Mesothelial cell of epicardium (in vitro differentiated cells): ENCODE data around the gene TMEM271. TPM values are rescaled to one million over a fixed set of nuclear protein-coding genes. Genes with fewer than 3 reads are reported as not detected.

Source experiments
- DNase-seq, 2 experiments: peaks; one replicate each; pipeline ENCODE4 v3.0.0; 2021; ENCODE audit warnings: low spot score in 2 of 2; ENCODE audit not compliant: unreplicated experiment in 2 of 2
- H3K27ac Mint-ChIP-seq: 2 replicates; pipeline ENCODE4 v1.8.0; 2021; ENCODE audit warnings: mixed read lengths
- H3K27me3 Mint-ChIP-seq: 2 replicates; pipeline ENCODE4 v1.8.0; 2021; ENCODE audit warnings: low read depth, mixed read lengths
- H3K36me3 Mint-ChIP-seq: 2 replicates; pipeline ENCODE4 v1.8.0; 2021; ENCODE audit warnings: mixed read lengths
- H3K4me1 Mint-ChIP-seq: 2 replicates; pipeline ENCODE4 v1.8.0; 2021; ENCODE audit warnings: mixed read lengths
- H3K4me3 Mint-ChIP-seq: 2 replicates; pipeline ENCODE4 v1.8.0; 2021; ENCODE audit warnings: mild to moderate bottlenecking, moderate library complexity, mixed read lengths
- H3K9me3 Mint-ChIP-seq: 2 replicates; pipeline ENCODE4 v1.8.0; 2021; ENCODE audit warnings: mixed read lengths
- CTCF ChIP-seq: fragments of 200-600 bp; sonication (generic); IDR thresholded peaks from one replicate; pipeline ENCODE4 v1.5.0; 2021; ENCODE audit warnings: antibody characterized with exemption; ENCODE audit not compliant: unreplicated experiment
- total RNA-seq: library from RNA; stranded (reverse); gene quantifications from 3 replicates; pipeline ENCODE4 v1.2.1, GENCODE V29; 2021

The TMEM271 gene
- total RNA-seq, 1 donor from 2014 or later = not detected

DNA sequence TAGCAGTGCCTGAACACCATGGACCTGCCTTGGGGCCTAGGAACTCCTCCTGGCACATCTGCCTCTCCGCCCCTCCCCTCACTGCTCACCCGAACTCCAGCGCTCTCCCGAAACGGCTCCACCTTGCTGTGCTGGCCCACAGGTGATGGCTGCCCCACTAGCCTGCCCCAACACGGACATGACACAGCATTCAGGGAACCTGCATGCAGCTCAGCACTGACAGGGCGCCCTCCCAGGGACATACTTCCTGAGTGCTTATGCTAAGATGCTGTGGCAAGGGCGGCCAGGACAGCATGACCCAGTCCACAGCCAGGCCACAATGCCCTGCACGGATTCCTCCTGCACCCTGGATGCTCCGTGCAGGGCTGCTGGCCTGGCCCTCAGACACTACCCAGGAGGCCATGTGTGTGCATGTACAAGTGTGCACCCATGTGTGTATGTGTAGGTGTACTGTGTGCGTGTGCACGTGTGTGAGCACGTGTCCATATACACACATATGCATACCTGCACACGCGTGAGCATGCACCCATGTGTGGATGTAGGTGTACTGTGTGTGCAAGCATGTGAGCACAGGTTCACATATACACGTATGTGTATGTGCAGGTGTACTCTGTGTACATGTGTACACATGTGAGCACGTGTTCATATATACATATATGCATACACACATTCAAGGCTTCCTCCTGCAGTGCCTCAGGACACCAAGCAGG, 6.0 kb downstream of the TMEM271 start:
- Mint-ChIP-seq H3K27me3 (peaks cover 71% of the 10 kb centered on the region), H3K9me3 (peaks cover 6% of the 10 kb centered on the region), H3K4me1 (peaks cover 3% of the 10 kb centered on the region), H3K27ac (no peak overlapping the region), H3K36me3 (no peaks in the 10 kb centered on the region), H3K4me3 (no peak overlapping the region)
- no peak for TF ChIP-seq CTCF
- no peak for DNase-seq

DNA sequence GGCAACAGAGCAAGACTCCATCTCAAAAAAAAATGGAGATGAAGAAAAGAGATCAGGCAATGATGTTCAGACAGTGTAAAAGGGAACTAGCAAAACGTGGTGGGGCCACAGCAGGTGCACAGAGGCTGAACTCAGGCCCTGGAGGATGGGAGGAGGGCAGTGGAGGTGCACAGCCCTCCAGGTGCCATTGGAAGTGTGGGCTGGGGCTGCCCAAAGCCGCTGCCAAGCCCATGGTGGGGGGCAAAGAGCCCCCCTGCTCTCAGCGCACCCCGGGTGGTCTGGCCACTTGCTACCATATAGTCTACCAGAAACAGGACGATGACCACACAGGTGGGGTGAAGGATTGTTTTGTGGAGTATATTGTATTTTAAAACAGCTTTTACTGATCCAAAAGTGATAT, 7.1 kb downstream of the TMEM271 start:
- H3K36me3 Mint-ChIP-seq = no peaks in the 10 kb centered on the region

GRCh38 chr4:568351-568652, 7.8 kb downstream of the TMEM271 start:
- Mint-ChIP-seq H3K4me3 (no peak overlapping the region), H3K27me3 (peaks cover 59% of the 10 kb centered on the region), H3K36me3 (no peaks in the 10 kb centered on the region), H3K9me3 (peaks cover 19% of the 10 kb centered on the region), H3K4me1 (no peaks in the 10 kb centered on the region), H3K27ac (no peak overlapping the region)
- no peak for TF ChIP-seq CTCF
- DNase-seq = no peak

More for the DNA sequence above, 7.1 kb downstream of the TMEM271 start:
- Mint-ChIP-seq H3K9me3 (peaks cover 12% of the 10 kb centered on the region), H3K4me1 (no peaks in the 10 kb centered on the region), H3K4me3 (no peak overlapping the region), H3K27ac (no peak overlapping the region), H3K27me3 (peaks cover 65% of the 10 kb centered on the region)
- TF ChIP-seq CTCF = no peak
- no peak for DNase-seq

DNA sequence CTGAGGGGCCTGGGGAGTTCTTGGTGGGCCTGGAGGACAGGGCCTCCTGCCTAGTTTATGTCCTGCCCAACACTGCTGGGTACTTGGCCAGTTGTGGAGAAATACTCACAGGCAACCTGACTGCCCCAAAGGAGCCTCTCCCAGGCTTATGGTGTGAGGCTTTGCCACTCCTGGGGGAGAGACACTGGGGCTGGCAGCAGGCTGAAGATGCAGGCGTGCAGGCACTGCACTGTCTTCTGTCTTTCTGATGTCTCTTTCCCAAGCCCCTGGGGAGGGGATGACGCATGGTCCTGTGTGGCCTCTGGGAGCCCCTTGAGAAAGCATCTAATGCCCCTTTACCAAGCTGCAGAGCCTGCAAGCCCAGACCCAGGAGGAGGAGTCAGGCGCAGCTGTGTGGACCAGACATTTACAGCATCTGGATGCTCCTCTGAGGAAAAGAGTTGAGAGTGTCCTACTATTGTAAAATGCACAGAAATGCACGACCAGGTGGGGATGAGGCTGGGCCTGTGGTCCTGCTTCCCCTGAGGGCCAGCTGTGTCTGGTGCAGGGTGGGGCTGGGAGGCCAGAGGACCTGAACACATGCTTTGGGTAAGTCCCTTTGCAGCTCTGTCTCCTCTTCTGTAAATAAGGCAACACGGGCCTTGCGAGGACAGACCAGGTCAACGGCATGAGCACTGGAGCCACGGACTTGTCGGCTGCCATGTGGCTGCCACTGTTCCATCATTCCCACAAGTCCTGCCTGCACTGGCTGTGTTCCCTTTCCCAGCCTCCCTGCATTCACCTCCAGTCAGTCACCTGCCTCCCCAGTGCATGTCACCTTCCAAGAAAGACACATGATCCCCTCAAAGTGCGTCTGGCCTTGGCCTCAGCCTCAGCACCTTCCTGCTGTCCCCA, 8.4 kb downstream of the TMEM271 start:
- Mint-ChIP-seq H3K4me3 (no peak overlapping the region), H3K27ac (no peak overlapping the region), H3K4me1 (no peaks in the 10 kb centered on the region), H3K9me3 (peaks cover 25% of the 10 kb centered on the region), H3K36me3 (no peaks in the 10 kb centered on the region), H3K27me3 (peaks cover 53% of the 10 kb centered on the region)
- DNase-seq = no peak
- no peak for TF ChIP-seq CTCF

DNA sequence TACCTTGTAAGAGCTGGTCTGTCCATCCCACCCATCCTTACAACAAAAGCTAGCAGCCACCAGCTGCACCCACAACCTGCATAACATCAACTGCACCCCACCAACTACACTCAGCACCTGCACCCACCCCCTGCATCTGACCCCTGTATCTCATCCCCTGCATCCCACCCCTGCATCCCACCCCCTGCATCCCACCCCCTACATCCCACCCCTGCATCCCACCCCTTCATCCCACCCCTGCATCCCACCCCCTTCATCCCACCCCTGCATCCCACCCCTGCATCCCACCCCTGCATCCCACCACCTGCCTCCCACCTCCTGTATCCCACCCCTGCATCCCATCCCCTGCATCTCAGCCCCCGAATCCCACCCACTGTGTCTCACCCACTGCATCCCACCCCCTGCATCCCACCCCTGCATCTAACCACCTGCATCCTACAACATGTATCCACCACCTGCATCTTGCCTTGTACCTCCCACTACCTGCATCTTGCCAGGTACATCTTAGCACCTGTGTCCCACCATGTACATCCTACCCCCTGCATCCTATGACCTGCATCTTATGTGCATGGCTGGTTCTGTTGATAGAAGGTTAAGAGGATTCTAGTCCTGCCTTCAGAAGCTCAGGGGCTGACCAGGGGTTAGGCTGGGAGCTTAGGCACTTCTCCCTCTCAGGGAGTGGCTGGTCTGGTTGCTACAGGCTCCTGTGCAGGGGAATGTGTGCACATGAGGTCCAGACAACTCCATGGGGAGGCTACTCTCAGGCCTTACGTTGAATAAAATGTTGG, 9.4 kb downstream of the TMEM271 start:
- Mint-ChIP-seq H3K36me3 (no peaks in the 10 kb centered on the region), H3K27ac (no peak overlapping the region), H3K27me3 (peaks cover 43% of the 10 kb centered on the region), H3K9me3 (peaks cover 31% of the 10 kb centered on the region), H3K4me3 (no peak overlapping the region), H3K4me1 (no peaks in the 10 kb centered on the region)
- DNase-seq = no peak
- no peak for TF ChIP-seq CTCF
